ENCODE results near the gene NSD2. TPM values are rescaled to one million over a fixed set of nuclear protein-coding genes. Genes with fewer than 3 reads are reported as not detected.

Gene NSD2
- total and polyA plus RNA-seq, 5 donors from 2014 or later: 5.9 to 95.8 (median 7.3) TPM

DNA sequence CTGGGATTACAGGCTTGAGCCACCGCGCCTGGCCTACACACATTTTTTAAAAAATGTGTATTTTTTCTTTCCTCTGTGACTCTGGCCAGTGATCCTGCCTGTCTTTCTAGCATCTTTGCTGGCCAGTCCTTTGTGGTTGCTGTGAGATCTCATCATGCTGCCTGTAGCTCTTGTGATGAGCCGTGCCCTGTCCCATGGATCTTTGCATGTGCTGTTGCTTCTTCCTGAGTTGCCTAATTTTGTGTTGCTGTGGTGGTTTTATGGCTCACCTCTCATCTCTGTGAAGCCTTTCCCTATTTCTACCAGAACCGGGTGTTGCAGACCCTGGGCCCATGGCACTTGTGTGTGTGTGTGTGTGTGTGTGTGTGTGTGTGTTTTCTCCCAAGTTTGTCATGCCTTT, 8.3 kb downstream of the NSD2 start:
- ATAC-seq (ENCODE audit: low read depth in 2 of 2) (no peak), DNase-seq (no peak)
- no peaks in the 10 kb centered on the region for H3K36me3 Mint-ChIP-seq
- peak overlapping the region in 2 of 4 donors; percentile 13 to 67 for H3K4me3 Mint-ChIP-seq
- Histone ChIP-seq H3K4me3 (ENCODE audit: low read depth, low read length) (no peak overlapping the region), H3K36me3 (ENCODE audit: control insufficient read depth, insufficient read depth, low read length) (no peaks in the 10 kb centered on the region), H3K9me3 (ENCODE audit: control insufficient read depth in 2 of 2, low read length in 2 of 2) (no peaks in the 10 kb centered on the region), H3K27me3 (ENCODE audit: control insufficient read depth, insufficient read depth, low read length) (no peaks in the 10 kb centered on the region), H3K27ac (ENCODE audit: insufficient read depth, low read length, poor library complexity, severe bottlenecking) (no peak overlapping the region), H3K4me1 (ENCODE audit: control insufficient read depth, insufficient read depth, low read length, poor library complexity, severe bottlenecking) (peaks cover 3% of the 10 kb centered on the region)
- peaks cover 34 to 65% (median 52%) of the 10 kb centered on the region in 4 donors for H3K4me1 Mint-ChIP-seq
- no peaks in the 10 kb centered on the region for H3K27me3 Mint-ChIP-seq
- no peaks in the 10 kb centered on the region for H3K9me3 Mint-ChIP-seq
- peak overlapping the region; percentile 44 to 75 (median 73) for H3K27ac Mint-ChIP-seq

DNA sequence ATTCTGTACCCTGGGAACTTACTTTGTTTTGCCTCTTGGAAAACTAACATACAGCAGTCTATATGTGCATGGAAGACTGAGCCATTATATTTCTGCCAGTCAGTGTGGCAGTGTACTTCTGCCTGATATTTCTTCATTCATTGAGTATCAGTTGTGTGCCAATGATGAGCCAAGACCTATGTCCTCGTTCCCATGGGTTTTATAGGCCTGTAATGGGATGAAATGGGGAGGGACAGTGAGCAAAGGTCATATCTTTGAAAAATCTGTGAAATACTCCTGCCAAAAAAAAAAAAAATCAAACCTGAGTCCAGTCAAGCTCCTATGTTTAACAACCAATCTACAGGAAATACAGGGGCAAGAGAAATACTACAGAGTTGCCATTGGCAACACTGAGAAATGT, 9.1 kb downstream of the NSD2 start:
- H3K9me3 ChIP-seq (ENCODE audit: control insufficient read depth in 2 of 2, low read length in 2 of 2): no peaks in the 10 kb centered on the region
- Mint-ChIP-seq H3K27ac (peak overlapping the region in 2 of 3 donors; percentile 44 to 73), H3K36me3 (peaks cover 2% of the 10 kb centered on the region), H3K4me3 (peak overlapping the region in 1 of 4 donors; percentile 13), H3K9me3 (no peaks in the 10 kb centered on the region), H3K27me3 (no peaks in the 10 kb centered on the region), H3K4me1 (peaks cover 33 to 61% (median 52%) of the 10 kb centered on the region in 4 donors)
- no peak for ATAC-seq (ENCODE audit: low read depth in 2 of 2)
- H3K4me1 ChIP-seq (ENCODE audit: control insufficient read depth, insufficient read depth, low read length, poor library complexity, severe bottlenecking): peaks cover 7% of the 10 kb centered on the region
- H3K4me3 ChIP-seq (ENCODE audit: low read depth, low read length): no peak overlapping the region
- H3K36me3 ChIP-seq (ENCODE audit: control insufficient read depth, insufficient read depth, low read length): no peaks in the 10 kb centered on the region
- no peak for DNase-seq
- H3K27me3 ChIP-seq (ENCODE audit: control insufficient read depth, insufficient read depth, low read length): no peaks in the 10 kb centered on the region
- no peak overlapping the region for H3K27ac ChIP-seq (ENCODE audit: insufficient read depth, low read length, poor library complexity, severe bottlenecking)

DNA sequence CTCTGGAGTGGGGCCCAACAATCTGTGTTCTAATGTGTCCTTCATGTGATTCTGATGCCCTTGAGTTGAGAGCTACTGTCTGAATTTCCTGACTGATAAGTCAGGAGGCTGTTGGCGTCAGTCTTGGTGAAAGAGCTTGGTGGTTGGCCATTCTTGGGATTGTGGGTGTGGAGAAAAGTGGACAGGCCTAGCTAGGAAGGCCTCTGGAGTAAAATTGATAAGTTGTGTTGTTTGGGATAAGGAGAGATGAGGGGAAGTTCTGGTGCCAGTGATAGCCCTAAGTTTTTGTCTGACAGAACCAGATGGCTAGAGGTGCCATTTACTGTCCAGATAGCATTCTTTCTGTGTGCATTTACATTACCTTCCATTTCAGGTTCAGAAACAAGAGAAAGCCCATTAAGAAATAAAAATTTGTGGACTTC, 11.7 kb downstream of the NSD2 start:
- no peaks in the 10 kb centered on the region for H3K36me3 ChIP-seq (ENCODE audit: control insufficient read depth, insufficient read depth, low read length)
- Mint-ChIP-seq H3K9me3 (no peaks in the 10 kb centered on the region), H3K36me3 (peaks cover 5% of the 10 kb centered on the region), H3K27ac (peak overlapping the region; percentile 26 to 81 (median 72)), H3K27me3 (no peaks in the 10 kb centered on the region), H3K4me1 (peaks cover 36 to 64% (median 48%) of the 10 kb centered on the region in 4 donors), H3K4me3 (no peak overlapping the region)
- H3K27me3 ChIP-seq (ENCODE audit: control insufficient read depth, insufficient read depth, low read length): no peaks in the 10 kb centered on the region
- no peak overlapping the region for H3K27ac ChIP-seq (ENCODE audit: insufficient read depth, low read length, poor library complexity, severe bottlenecking)
- no peak overlapping the region for H3K4me3 ChIP-seq (ENCODE audit: low read depth, low read length)
- peaks cover 5% of the 10 kb centered on the region for H3K4me1 ChIP-seq (ENCODE audit: control insufficient read depth, insufficient read depth, low read length, poor library complexity, severe bottlenecking)
- no peaks in the 10 kb centered on the region for H3K9me3 ChIP-seq (ENCODE audit: control insufficient read depth in 2 of 2, low read length in 2 of 2)
- ATAC-seq (ENCODE audit: low read depth in 2 of 2): no peak
- no peak for DNase-seq

DNA sequence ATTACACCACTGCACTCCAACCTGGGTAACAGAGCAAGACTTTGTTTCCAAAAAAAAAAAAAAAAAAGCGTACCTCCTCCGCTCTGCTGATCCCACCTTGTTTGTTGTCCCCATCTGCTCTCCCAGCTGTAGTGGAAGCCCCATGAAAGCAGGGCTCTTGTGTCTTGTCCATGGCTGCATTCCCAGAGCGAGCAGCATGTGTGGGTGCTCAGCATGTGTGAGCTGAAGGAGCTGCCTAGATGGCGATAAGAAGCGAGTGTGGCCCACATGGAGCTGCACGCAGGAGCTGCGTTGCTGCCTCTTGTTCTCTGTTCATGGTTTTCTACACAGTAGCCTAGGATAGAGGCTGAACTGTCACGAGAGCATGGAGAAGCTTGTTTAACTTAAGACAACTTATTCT, 12.4 kb downstream of the NSD2 start:
- no peaks in the 10 kb centered on the region for H3K27me3 ChIP-seq (ENCODE audit: control insufficient read depth, insufficient read depth, low read length)
- peaks cover 5% of the 10 kb centered on the region for H3K36me3 Mint-ChIP-seq
- no peak overlapping the region for H3K4me3 ChIP-seq (ENCODE audit: low read depth, low read length)
- H3K4me1 ChIP-seq (ENCODE audit: control insufficient read depth, insufficient read depth, low read length, poor library complexity, severe bottlenecking): peaks cover 5% of the 10 kb centered on the region
- H3K4me3 Mint-ChIP-seq: peak overlapping the region in 1 of 4 donors; percentile 26
- no peaks in the 10 kb centered on the region for H3K9me3 ChIP-seq (ENCODE audit: control insufficient read depth in 2 of 2, low read length in 2 of 2)
- no peaks in the 10 kb centered on the region for H3K36me3 ChIP-seq (ENCODE audit: control insufficient read depth, insufficient read depth, low read length)
- DNase-seq (no peak), ATAC-seq (ENCODE audit: low read depth in 2 of 2) (no peak)
- no peak overlapping the region for H3K27ac Mint-ChIP-seq
- no peak overlapping the region for H3K27ac ChIP-seq (ENCODE audit: insufficient read depth, low read length, poor library complexity, severe bottlenecking)
- no peaks in the 10 kb centered on the region for H3K9me3 Mint-ChIP-seq
- H3K27me3 Mint-ChIP-seq: no peaks in the 10 kb centered on the region
- H3K4me1 Mint-ChIP-seq: peaks cover 33 to 63% (median 45%) of the 10 kb centered on the region in 4 donors

DNA sequence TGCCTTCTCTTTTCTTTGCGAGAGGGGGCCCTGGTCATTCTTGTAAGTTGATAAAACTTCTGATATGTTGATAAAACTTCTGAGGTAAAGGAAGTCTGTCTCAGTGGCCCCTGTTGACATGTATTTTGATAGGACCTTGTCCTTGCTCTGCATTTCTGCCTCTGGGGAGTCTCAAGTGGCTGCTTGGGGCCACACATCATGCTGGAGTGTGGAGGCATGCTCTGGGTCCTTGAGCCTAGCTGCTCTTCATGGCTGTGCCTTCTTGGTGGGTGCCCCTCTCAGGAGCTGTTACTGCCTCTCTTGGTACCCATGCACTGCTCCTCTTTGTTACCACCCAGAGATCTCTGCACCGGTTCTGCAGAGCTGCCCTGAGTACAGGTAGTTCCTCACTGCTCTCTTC, 14.2 kb downstream of the NSD2 start:
- Histone ChIP-seq H3K4me1 (ENCODE audit: control insufficient read depth, insufficient read depth, low read length, poor library complexity, severe bottlenecking) (peaks cover 5% of the 10 kb centered on the region), H3K4me3 (ENCODE audit: low read depth, low read length) (no peak overlapping the region), H3K27me3 (ENCODE audit: control insufficient read depth, insufficient read depth, low read length) (no peaks in the 10 kb centered on the region), H3K27ac (ENCODE audit: insufficient read depth, low read length, poor library complexity, severe bottlenecking) (no peak overlapping the region), H3K9me3 (ENCODE audit: control insufficient read depth in 2 of 2, low read length in 2 of 2) (no peaks in the 10 kb centered on the region), H3K36me3 (ENCODE audit: control insufficient read depth, insufficient read depth, low read length) (no peaks in the 10 kb centered on the region)
- H3K27ac Mint-ChIP-seq: peak overlapping the region in 2 of 3 donors; percentile 55 to 73
- no peaks in the 10 kb centered on the region for H3K27me3 Mint-ChIP-seq
- no peak overlapping the region for H3K4me3 Mint-ChIP-seq
- DNase-seq (no peak), ATAC-seq (ENCODE audit: low read depth in 2 of 2) (no peak)
- no peaks in the 10 kb centered on the region for H3K9me3 Mint-ChIP-seq
- H3K36me3 Mint-ChIP-seq: peaks cover 5% of the 10 kb centered on the region
- H3K4me1 Mint-ChIP-seq: peaks cover 26 to 54% (median 38%) of the 10 kb centered on the region in 4 donors

DNA sequence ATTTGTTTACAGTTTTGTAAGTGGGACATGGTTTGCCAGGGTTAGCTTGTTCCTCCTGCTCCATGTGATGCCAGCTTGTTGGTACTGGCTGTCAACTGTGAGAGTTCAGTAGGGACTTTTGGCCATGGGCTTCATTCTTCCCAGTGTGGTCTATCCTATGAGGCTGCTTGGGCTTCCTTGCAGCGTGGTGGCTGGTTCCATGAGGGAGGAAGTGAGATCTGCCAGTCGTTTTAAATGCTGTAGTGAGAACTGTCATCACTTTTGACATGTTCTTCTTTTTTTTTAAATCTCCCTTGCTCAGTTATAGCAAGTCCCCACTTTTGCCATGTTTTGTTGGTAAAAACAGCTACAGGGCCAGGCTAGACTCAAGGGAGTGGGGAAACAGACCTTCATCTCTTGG, 15.9 kb downstream of the NSD2 start:
- Mint-ChIP-seq H3K27me3 (no peaks in the 10 kb centered on the region), H3K36me3 (peaks cover 5% of the 10 kb centered on the region), H3K27ac (peak overlapping the region in 2 of 3 donors; percentile 5 to 90), H3K9me3 (no peaks in the 10 kb centered on the region), H3K4me1 (peaks cover 15 to 50% (median 30%) of the 10 kb centered on the region in 4 donors), H3K4me3 (no peak overlapping the region)
- H3K36me3 ChIP-seq (ENCODE audit: control insufficient read depth, insufficient read depth, low read length): no peaks in the 10 kb centered on the region
- ATAC-seq (ENCODE audit: low read depth in 2 of 2): no peak
- H3K9me3 ChIP-seq (ENCODE audit: control insufficient read depth in 2 of 2, low read length in 2 of 2): no peaks in the 10 kb centered on the region
- H3K4me1 ChIP-seq (ENCODE audit: control insufficient read depth, insufficient read depth, low read length, poor library complexity, severe bottlenecking): peaks cover 5% of the 10 kb centered on the region
- H3K27me3 ChIP-seq (ENCODE audit: control insufficient read depth, insufficient read depth, low read length): no peaks in the 10 kb centered on the region
- no peak overlapping the region for H3K4me3 ChIP-seq (ENCODE audit: low read depth, low read length)
- DNase-seq: no peak
- no peak overlapping the region for H3K27ac ChIP-seq (ENCODE audit: insufficient read depth, low read length, poor library complexity, severe bottlenecking)

DNA sequence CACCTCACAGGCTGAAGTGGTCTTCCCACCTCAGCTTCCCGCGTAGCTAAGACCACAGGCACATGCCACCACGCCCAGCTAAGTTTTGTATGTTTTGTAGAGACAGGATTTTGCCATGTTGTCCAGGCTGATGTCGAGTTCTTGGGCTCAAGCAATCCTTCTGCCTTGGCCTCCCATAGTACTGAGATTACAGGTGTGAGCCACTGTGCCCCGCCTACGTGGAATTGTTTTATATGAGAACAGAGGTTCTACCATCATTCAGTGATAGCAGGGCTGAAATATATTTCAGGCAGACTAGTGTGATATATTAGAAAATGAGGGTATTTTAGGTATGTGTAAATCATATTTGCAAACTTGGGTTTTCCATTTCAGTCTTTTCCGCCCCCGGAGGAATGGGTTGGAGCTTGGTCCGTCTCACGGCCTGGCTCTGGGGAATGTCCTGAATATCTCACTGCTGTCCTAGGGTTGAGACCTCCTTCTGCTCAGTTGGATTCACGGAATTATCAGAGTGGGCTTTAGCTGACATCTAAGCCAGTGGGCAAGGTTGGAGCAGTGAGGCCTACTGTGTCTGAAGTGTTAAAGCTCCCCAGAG, 19.9 kb downstream of the NSD2 start:
- DNase-seq (no peak), ATAC-seq (ENCODE audit: low read depth in 2 of 2) (no peak)
- H3K4me3 ChIP-seq (ENCODE audit: low read depth, low read length): no peak overlapping the region
- no peaks in the 10 kb centered on the region for H3K9me3 ChIP-seq (ENCODE audit: control insufficient read depth in 2 of 2, low read length in 2 of 2)
- Mint-ChIP-seq H3K9me3 (no peaks in the 10 kb centered on the region), H3K4me1 (peaks cover 15 to 33% (median 25%) of the 10 kb centered on the region in 4 donors), H3K27me3 (no peaks in the 10 kb centered on the region), H3K4me3 (no peak overlapping the region), H3K27ac (peak overlapping the region in 1 of 3 donors; percentile 31), H3K36me3 (no peaks in the 10 kb centered on the region)
- no peaks in the 10 kb centered on the region for H3K27me3 ChIP-seq (ENCODE audit: control insufficient read depth, insufficient read depth, low read length)
- no peaks in the 10 kb centered on the region for H3K36me3 ChIP-seq (ENCODE audit: control insufficient read depth, insufficient read depth, low read length)
- peaks cover 11% of the 10 kb centered on the region for H3K4me1 ChIP-seq (ENCODE audit: control insufficient read depth, insufficient read depth, low read length, poor library complexity, severe bottlenecking)
- H3K27ac ChIP-seq (ENCODE audit: insufficient read depth, low read length, poor library complexity, severe bottlenecking): no peak overlapping the region

Measured in CD4-positive, CD25-positive, alpha-beta regulatory T cell (primary cell).